Liver (tissue), 9 donors: ENCODE results near the gene MED15. TPM values are rescaled to one million over a fixed set of nuclear protein-coding genes. Genes with fewer than 3 reads are reported as not detected.
"Not testable (repeated sequence)": the region's sequence is repeated elsewhere in the genome, so short reads cannot be mapped to it uniquely, and the experiment has no call there.

Experiments used
- DNase-seq: peaks from one replicate; pipeline ENCODE4 v3.0.0-alpha.2; 2017; ENCODE audit warnings: low spot score
- H3K27ac ChIP-seq, 2 donors: one replicate each; pipeline ENCODE4 v1.7.0; 2013; ENCODE audit warnings: inconsistent platforms in 2 of 2, low read length in 2 of 2, control low read depth in 1 of 2, low read depth in 1 of 2, mild to moderate bottlenecking in 1 of 2
- H3K27me3 ChIP-seq, 4 donors: one replicate each; pipeline versions ENCODE4 v1.6.1 to v1.7.0; 2013; ENCODE audit warnings: low read length in 3 of 4, inconsistent platforms in 1 of 4, mild to moderate bottlenecking in 1 of 4, moderate library complexity in 1 of 4; ENCODE audit not compliant: control insufficient read depth in 4 of 4, insufficient read depth in 4 of 4
- H3K36me3 ChIP-seq, 4 donors: one replicate each; pipeline versions ENCODE4 v1.6.1 to v1.7.0; 2013; ENCODE audit warnings: low read length in 3 of 4, mild to moderate bottlenecking in 3 of 4, low read depth in 1 of 4, moderate library complexity in 1 of 4; ENCODE audit not compliant: control insufficient read depth in 4 of 4, insufficient read depth in 3 of 4
- H3K4me1 ChIP-seq, 4 donors: one replicate each; pipeline versions ENCODE4 v1.6.1 to v1.7.0; 2013; ENCODE audit warnings: low read length in 3 of 4, mild to moderate bottlenecking in 3 of 4, moderate library complexity in 1 of 4; ENCODE audit not compliant: control insufficient read depth in 4 of 4, insufficient read depth in 4 of 4
- H3K4me3 ChIP-seq, 3 donors: one replicate each; pipeline versions ENCODE4 v1.6.1 to v1.7.0; 2013; ENCODE audit warnings: low read length in 3 of 3, control low read depth in 1 of 3, low read depth in 1 of 3, mild to moderate bottlenecking in 1 of 3
- H3K9ac ChIP-seq, 2 donors: one replicate each; pipeline ENCODE4 v1.7.0; 2013; ENCODE audit warnings: low read length in 2 of 2, mild to moderate bottlenecking in 2 of 2, moderate library complexity in 2 of 2, control low read depth in 1 of 2, low read depth in 1 of 2
- H3K9me3 ChIP-seq, 4 donors: one replicate each; pipeline versions ENCODE4 v1.6.1 to v1.7.0; 2013; ENCODE audit warnings: low read length in 3 of 4; ENCODE audit not compliant: control insufficient read depth in 4 of 4
- ATF3 ChIP-seq: IDR thresholded peaks from 2 replicates; pipeline ENCODE4 v1.6.1; 2016; ENCODE audit warnings: antibody characterized with exemption
- CTCF ChIP-seq: fragments of 150-350 bp; IDR thresholded peaks from 2 replicates; pipeline ENCODE4 v1.5.1; 2017; ENCODE audit warnings: improper control_type of control experiment, low read depth, low read length; ENCODE audit not compliant: missing input control
- EGR1 ChIP-seq, 2 donors: IDR thresholded peaks; 2 replicates each; pipeline ENCODE4 v1.6.1; 2016 to 2018; ENCODE audit warnings: antibody characterized with exemption in 2 of 2, low read depth in 2 of 2
- FOXA1 ChIP-seq: IDR thresholded peaks from 2 replicates; pipeline ENCODE4 v1.6.1; 2016; ENCODE audit warnings: antibody characterized with exemption
- FOXA2 ChIP-seq: IDR thresholded peaks from 2 replicates; pipeline ENCODE4 v1.6.1; 2016; ENCODE audit warnings: antibody characterized with exemption
- HNF4A ChIP-seq, 2 donors: conservative IDR thresholded peaks; 2 replicates each; pipeline ENCODE4 v1.6.1; 2016; ENCODE audit warnings: antibody characterized with exemption in 2 of 2, mild to moderate bottlenecking in 2 of 2
- HNF4G ChIP-seq: IDR thresholded peaks from 2 replicates; pipeline ENCODE4 v1.6.1; 2016; ENCODE audit warnings: antibody characterized with exemption
- JUND ChIP-seq, 2 donors: IDR thresholded peaks; 2 replicates each; pipeline ENCODE4 v1.6.1; 2016; ENCODE audit warnings: antibody characterized with exemption in 2 of 2
- MAX ChIP-seq: IDR thresholded peaks from 2 replicates; pipeline ENCODE4 v1.6.1; 2016; ENCODE audit warnings: antibody characterized with exemption
- NR2F2 ChIP-seq: IDR thresholded peaks from 2 replicates; pipeline ENCODE4 v1.6.1; 2016; ENCODE audit warnings: antibody characterized with exemption
- RXRA ChIP-seq, 2 donors: IDR thresholded peaks; 2 replicates each; pipeline ENCODE4 v1.6.1; 2017 to 2018; ENCODE audit warnings: antibody characterized with exemption in 2 of 2, mild to moderate bottlenecking in 1 of 2
- SP1 ChIP-seq: IDR thresholded peaks from 2 replicates; pipeline ENCODE4 v1.6.1; 2018; ENCODE audit warnings: antibody characterized with exemption, mild to moderate bottlenecking
- TAF1 ChIP-seq: conservative IDR thresholded peaks from 2 replicates; pipeline ENCODE4 v1.6.1; 2016; ENCODE audit warnings: antibody characterized with exemption, mild to moderate bottlenecking
- YY1 ChIP-seq: IDR thresholded peaks from 2 replicates; pipeline ENCODE4 v1.6.1; 2016; ENCODE audit warnings: antibody characterized with exemption, mild to moderate bottlenecking
- ZBTB33 ChIP-seq: IDR thresholded peaks from 2 replicates; pipeline ENCODE4 v1.6.1; 2016; ENCODE audit warnings: antibody characterized with exemption
- WGBS: extraction: QIAGEN DNeasy Blood & Tissue Kit; methylation state at CpG from one replicate; pipeline ENCODE4 v1.1.7; 2013; 5-methylcytosine and 5-hydroxymethylcytosine counted together
- polyA plus RNA-seq, 2 donors: library from polyadenylated mRNA; stranded (reverse) in 1 of 2; unstranded in 1 of 2; fragments of 200-250 nt in 1 of 2; fragments of >200 nt in 1 of 2; fragmentation: Nextera tagmentation in 1 of 2; extraction: Ambion mirVana in 1 of 2; gene quantifications; one replicate each; pipeline versions ENCODE4 v1.2.1 to v1.2.3, GENCODE V29; 2013 to 2015
- total RNA-seq, 2 donors: library from RNA; depleted of rRNA; stranded (reverse); fragments of >200 nt; gene quantifications; one replicate each; pipeline ENCODE4 v1.2.3, GENCODE V29; 2014
- donor health status: healthy.
- donor health status: healthy.
- donor health status: healthy.
- donor health status: healthy.
- donor health status: healthy.

The MED15 gene
- total and polyA plus RNA-seq, 4 donors = 9.7 to 28.0 (median 16.2) TPM

- no peak overlapping the region for H3K27ac ChIP-seq
- H3K9ac ChIP-seq = no peak overlapping the region
- 88% methylated on average over 2 of the region's 2 CpGs for WGBS
- H3K36me3 ChIP-seq = peaks cover 0 to 2% (median 0%) of the 10 kb centered on the region in 4 donors
- H3K4me1 ChIP-seq = peaks cover 0 to 14% (median 8%) of the 10 kb centered on the region in 4 donors
- H3K4me3 ChIP-seq = no peak overlapping the region
- DNase-seq = no peak
- H3K9me3 ChIP-seq = no peaks in the 10 kb centered on the region
- TF ChIP-seq MAX (no peak), ATF3 (no peak), RXRA (IDR thresholded peaks at IDR 0.05) (no peak), FOXA1 (no peak), HNF4A (conservative IDR thresholded peaks at IDR 0.05) (no peak), FOXA2 (no peak), NR2F2 (no peak), CTCF (no peak), ZBTB33 (no peak), JUND (IDR thresholded peaks at IDR 0.05) (no peak), YY1 (no peak), HNF4G (no peak), TAF1 (no peak), EGR1 (IDR thresholded peaks at IDR 0.05; ENCODE audit: low read depth in 2 of 2) (no peak), SP1 (no peak)
- H3K27me3 ChIP-seq = no peaks in the 10 kb centered on the region
Observed at GRCh38 chr22:20503816-20504215, 3.6 kb upstream of the MED15 start.

GRCh38 chr22:20504293-20504922 lies 3.0 kb upstream of the MED15 start:
- not testable (repeated sequence) for H3K27ac ChIP-seq, H3K4me3 ChIP-seq, H3K9me3 ChIP-seq, DNase-seq, H3K9ac ChIP-seq, H3K36me3 ChIP-seq, H3K27me3 ChIP-seq
- WGBS = 87% methylated on average over 5 of the region's 5 CpGs
- peaks cover 1 to 19% (median 14%) of the 10 kb centered on the region in 4 donors for H3K4me1 ChIP-seq
